ENCODE measurements around the gene DNAJC24.

DNAJC24 gene

DNA sequence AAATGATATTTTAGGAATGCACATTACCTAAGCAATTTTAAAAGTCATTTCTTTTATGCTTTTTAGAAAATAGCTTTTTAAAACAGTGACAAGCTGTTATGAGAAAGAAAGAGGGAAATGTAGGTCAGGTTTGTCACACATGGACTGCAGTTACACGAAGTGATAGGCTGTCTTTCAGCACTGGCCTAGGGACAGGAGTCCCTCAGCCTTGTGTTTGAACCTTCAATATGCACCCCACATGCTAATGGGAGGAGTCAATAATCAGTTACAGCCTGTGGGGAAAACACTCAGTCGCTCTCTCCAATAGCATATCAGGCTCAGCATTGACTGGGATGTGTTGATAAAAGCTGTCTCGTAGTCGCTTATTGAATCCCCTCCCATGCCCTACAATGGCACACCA, 45.8 kb downstream of the DNAJC24 start:
- DNase-seq (ENCODE audit: low spot score), result no peak

DNA sequence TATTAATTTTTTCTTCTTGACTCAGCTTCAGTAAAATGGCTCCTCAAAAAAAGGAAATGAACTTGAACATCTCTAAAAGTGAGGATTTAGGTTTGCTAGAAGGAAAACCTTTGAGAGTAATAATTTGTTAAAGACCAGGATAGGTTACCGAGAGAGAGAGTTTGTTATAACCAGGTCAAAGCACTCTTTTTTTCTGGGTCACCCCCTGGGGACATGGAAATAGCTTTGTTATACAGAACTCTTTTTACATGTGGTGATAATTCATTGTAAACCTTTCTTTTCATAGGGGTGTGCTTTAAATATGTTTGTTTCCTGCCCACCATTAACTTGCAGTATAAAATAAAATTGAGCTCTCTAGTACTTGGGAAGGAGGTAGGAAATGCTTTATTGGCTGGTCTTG, 47.7 kb downstream of the DNAJC24 start:
- no peak for DNase-seq (ENCODE audit: low spot score)

DNA sequence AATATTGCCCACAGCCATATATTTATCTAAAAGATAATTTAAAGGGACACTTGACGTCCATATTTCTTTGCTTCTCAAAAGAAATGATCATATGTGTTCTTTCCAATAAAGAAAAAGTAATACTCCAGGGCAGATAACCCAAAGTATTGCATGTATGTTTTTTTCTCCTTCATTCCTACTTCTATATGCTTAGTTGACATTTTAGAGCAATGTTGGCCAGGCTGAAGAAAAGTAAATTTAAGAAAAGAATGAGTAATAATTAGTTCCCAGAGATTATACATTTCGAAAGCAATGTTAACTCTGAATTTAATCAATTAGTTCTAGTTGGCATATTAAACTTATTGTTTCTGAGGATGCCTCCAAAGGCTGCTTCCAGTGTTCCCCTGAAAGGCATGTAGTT, 48.2 kb downstream of the DNAJC24 start:
- no peak for DNase-seq (ENCODE audit: low spot score)

DNA sequence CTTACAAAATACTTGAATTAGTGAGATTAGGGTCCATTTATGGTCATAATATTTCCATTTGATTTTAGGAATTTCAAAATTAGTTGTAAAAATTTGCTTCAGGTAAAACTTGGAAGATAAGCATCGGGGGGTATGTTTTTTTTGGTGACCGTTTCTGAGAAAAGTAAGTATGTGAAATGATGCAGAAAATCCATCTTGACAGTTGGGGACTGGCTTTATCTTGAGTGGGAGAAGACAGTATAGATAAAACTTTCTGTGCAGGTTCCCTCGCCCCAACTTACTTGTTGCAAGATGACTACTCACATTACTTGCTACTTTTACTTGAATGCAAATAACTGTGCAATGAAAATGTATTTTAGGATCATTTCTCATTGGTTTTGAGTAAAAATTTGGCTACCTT, 49.5 kb downstream of the DNAJC24 start:
- no peak for DNase-seq (ENCODE audit: low spot score)

DNA sequence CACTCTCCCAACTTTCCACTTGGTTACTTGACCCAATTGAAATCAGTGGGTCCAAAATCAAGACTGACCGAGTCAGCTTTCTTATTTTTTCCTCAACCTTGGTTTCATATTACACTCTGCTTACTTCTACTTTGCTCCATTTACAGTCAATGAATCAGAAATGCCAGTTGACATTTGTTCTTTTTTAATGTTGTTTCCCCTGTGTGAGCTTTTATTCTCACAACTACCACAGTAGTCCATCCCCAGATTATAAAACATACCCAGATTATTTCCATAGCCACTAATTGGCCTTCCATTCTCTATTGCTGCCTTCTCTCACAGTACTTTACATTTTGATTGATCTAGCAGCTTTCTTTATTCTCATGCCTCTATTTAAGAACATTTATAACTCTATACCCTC, 50.0 kb downstream of the DNAJC24 start:
- no peak for DNase-seq (ENCODE audit: low spot score)

DNA sequence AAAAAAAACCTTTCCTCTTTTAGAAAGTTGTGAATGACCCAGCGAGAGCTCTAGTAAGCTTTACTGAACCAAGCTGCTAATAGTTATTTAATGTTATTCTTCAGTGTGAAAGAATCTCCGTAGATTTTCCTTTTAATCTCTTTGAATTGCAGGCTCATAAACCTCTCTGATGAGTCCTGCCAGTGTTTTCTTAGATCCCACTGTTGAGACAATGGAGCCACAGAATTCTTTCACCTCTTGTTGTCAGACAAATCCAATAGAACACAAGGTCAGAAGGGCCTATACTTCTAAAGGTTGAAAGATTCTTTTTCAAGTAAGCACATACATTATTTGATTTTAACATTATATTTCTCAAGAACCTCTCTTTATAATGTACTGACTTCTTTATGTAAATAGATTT, 52.2 kb downstream of the DNAJC24 start:
- DNase-seq (ENCODE audit: low spot score), result no peak

DNA sequence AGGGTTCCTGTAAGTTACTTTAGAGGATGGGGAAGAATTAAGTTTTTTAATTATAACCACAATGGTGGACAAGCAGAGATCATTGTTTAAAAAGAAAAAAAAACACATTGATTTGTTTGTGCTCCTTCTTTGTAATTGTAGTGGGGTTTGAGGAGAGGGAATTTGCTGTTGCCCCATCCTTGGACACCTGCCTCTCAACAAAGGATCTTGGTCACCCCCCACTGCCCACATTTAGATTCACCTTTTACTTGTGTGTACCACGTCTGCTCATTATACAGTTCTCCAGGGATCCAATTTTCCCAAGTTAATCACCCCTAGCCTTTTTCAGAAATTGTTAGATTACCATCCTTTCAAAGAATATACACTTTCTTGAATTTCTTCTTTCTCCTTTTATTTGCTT, 53.0 kb downstream of the DNAJC24 start:
- no peak for DNase-seq (ENCODE audit: low spot score)

DNA sequence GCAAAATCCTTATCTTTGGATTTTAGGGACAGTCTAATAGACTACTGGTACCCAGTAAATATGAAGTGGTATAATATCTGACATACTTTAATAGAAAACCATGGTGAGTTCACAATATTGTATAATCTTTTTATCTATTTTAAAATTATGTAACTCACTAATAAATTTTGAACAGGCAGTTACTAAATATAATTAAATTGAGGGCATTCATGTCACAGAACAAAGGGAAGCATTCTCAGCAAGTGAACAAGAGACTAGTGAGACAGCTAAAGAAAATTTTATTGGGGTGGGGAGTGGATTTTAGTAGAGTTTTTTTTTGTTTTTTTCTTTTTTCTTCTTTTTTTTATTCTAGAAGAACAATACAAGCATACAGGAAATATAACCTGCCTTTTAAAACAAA, 55.0 kb downstream of the DNAJC24 start:
- no peak for DNase-seq (ENCODE audit: low spot score)

DNA sequence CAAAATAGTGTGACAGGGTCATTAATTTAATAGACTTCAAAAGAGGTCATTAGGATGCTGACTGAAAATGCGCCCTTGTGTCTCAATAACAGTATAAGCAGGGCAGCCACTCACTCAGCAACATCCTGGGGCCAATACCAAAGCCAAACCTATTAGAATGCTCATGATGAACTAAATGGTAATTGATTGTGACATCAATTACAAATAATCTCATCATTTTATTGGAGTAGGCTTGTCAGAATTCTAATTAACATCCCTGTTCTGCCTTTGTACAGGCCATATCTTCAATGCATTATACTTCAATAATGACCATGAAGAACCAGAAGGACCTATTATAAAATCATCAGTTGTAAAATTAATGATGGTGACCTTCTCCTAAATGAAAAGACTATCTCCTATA, 64.2 kb downstream of the DNAJC24 start:
- no peak for DNase-seq (ENCODE audit: low spot score)

DNA sequence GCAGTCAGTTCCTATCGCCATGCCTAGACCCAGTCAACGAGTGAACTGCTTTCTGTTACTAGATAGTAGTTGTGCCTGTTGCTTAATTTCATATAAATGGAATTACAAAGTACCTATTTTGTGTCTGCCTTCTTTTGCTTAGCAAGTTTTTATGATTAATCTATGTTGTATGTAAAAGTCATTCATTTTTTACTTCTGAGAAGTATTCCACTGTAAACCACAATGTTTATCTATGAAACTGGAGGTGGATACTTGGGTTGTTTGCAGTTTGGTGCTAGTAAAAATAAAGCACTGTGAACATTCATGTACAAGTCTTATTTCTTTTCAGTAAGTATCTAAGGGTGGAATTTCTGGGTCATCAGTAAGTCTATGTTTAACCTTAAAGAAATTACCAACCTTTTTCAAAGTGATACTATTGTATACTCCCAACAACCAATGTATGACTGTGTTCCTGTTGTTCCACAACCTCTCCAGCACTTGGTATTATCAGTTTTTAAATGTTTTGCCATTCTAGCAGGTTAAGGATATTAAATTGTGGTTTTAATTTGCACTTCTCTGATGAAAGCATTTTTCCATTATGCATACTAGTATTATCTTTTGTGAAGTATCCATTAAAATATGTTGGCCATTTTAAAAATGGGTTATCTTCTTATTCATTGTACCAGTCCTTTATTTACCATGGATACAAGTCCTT, 68.2 kb downstream of the DNAJC24 start:
- no peak for DNase-seq (ENCODE audit: low spot score)

DNA sequence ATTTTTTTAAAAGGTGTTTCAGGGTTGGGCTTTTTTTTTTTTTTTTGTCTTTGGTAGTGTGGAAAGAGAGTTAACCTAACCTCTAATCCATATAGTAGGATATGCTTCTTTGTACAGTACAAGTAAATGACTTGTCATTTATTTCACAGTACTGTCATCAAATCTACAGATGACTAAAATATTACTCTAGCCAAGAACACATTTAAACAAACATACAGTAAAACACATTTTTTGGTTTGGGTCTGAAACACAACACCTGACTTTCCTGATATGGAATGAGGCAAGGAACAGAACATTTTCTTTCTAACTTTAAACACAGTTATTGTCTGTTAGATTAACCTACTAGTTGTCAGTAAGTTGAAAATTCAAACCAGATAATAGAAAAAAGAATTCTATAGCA, 71.6 kb downstream of the DNAJC24 start:
- DNase-seq (ENCODE audit: low spot score), result no peak

DNA sequence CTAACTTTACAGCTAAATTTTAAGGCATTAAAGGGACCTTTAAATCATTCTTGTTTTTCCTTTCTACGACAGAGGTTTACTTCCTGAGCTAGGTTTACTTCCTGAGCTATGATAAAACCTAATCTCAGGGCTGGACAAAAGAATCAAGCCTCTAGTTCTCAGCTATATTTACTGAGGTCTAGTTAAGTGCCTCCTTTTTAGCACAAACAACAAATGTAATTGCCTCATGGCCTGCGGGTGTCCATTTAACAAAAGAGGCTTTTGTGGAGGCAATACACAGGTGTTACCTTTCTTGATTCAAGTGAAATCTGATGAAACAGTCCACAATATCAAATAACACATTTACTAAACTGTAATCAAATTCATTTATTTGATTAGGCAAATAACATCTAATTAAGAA, 72.4 kb downstream of the DNAJC24 start:
- DNase-seq (ENCODE audit: low spot score), result no peak

DNA sequence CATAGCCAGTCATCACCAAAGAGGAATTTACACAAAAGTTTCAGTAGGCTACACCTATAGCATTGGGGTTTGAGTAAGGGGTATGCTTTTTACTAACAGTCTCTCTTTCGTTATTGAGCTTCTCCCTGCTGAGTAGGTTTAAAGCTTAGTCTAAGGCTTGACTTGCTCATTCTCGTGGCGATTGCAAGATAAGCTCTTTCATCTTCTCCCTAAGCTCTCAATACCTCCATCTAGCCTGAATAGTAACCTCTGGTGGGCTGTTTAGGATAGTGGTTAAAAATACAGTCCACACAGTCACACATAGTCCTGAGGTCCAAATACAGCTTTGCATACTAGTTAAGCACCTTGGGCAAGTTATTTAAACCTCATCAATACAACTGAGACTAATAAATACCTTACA, 74.1 kb downstream of the DNAJC24 start:
- DNase-seq (ENCODE audit: low spot score), result no peak

DNA sequence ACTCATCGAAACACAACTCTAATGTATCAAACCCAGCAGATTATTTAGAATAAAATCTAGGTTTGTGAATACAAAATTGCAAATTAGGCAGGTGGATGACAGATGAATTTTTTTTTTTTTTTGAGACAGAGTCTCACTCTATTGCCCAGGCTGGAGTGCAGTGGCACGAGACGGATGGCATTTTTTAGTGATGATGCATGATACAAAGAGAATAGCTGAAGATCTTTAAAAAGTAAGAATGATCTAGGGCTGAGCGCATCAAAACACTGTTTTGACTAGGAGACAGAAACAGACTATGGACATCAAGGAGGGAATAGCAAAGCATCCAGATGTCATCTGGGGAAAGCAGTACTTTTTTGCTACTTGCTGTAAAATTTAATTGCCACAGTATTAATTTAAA, 76.0 kb downstream of the DNAJC24 start:
- DNase-seq (ENCODE audit: low spot score), result no peak

DNA sequence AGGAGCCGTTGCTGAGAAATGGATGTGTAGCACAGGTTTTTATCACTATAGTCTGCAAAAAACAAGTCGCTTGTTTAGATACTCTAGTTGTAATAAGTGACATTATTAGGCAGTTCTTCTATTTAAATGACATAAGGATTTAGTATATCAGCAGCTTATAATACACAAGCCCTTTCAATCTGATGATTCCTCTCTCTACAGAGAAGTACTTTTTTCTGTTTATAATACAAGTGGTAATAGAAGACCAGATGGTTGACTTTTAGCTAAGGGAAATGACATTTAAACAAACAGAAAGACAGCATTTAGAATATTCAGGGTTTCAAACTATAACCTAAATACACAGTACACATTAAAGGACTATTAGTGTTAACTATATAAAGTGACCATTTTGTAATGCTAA, 79.4 kb downstream of the DNAJC24 start:
- DNase-seq (ENCODE audit: low spot score), result no peak

DNA sequence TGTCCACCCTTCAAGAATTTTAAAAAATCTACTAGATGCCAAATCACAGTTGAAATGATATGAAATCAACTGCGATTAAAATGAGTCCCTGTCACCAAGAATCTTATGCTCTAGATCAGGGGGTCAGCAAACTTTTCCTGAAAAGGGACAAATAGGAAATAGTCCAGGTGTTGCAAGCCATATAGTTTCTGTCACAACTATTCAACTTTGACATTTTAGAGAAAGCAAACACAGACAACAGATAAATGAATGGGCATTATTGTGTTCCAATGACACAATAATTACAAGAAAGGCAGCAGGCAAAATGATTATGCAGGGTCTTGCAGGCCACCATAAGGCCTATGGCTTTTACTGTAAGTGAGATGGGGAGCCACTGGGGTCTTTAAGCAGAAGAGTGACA, 81.2 kb downstream of the DNAJC24 start:
- no peak for DNase-seq (ENCODE audit: low spot score)

DNA sequence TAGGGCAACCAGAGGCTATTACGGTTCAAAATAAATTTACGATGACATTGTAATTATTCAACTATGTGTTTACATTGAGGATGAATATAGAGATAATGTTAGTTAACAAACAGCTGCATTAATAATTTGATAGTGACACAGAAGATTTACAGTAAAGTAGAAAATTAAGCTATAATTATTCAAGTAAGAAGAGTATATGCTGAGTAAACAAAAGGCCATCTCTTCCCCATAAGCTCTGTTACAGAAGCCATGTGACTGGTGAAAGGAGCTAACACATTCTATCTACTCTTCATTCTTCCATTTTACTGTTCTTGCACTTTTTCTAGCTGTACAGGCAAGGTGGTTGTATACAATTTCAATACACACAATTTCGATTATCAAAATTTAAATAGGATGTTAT, 85.5 kb downstream of the DNAJC24 start:
- DNase-seq (ENCODE audit: low spot score), result no peak

DNA sequence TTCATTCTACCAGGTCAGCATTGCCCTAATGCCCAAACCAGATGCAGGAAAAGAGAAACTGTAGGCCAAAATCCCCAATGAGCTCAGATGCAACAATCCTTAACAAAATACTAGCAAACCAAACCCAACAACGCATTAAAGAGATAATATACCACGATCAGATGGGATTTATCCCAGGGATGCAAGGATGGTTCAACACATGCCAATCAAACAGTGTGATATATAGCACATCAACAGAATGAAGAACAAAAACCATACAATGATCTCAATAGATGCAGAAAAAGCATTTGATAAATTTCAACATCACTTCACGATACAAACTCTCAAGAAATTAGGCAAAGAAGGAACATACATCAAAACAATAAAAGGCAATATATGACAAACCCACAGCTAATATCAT, 94.8 kb downstream of the DNAJC24 start:
- DNase-seq (ENCODE audit: low spot score), result no peak

DNA sequence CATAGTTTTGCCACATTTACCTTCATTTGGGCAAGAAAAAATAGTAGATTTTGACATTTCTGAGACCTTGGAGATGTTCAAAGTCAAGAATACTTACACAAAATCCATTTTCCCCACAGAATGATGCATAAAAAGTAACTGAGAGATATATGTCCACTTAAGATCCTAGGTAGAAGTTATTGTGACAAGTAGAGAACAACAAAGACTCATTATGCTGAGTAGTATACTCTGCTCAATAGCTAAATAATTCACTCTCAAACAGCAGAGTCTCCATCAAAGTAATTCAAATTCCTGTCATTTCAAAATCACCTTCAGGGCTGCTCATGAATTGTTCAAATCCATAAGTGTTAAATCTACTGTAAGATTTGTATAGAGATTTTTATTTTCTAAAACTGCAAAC, 104.4 kb downstream of the DNAJC24 start:
- no peak for DNase-seq (ENCODE audit: low spot score)

DNA sequence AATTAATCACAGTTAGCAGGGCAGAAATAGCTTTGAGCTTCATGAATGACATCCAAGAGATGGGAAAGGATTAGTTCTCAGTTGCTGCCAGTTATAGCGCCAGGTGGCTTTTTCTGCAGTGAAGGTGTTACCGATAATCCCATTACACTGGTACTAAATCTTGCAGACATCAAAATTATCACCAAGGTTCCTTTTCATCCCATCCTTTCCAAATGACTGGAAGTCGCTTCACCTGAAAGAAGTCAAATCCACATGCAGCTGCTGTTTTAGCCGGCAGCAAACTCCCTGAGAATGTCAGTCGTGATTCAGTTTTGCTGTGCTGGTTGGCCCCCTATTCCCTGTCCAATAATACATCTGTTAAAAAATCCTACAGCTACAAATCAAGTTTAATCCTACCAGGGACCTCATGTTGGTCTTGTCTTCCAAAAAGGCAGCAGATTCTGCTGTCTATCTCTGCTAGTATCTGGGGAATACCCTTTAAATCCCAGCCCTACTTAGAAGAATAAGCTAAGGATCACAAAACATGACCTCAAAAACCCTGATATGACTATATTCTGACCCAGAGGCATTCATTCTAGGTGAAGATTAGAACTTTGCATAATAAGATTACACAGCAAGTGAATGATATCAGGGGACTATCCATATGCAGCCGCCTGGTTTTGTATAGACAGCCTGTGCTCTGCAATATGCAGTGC, 108.0 kb downstream of the DNAJC24 start:
- DNase-seq (ENCODE audit: low spot score), result no peak

DNA sequence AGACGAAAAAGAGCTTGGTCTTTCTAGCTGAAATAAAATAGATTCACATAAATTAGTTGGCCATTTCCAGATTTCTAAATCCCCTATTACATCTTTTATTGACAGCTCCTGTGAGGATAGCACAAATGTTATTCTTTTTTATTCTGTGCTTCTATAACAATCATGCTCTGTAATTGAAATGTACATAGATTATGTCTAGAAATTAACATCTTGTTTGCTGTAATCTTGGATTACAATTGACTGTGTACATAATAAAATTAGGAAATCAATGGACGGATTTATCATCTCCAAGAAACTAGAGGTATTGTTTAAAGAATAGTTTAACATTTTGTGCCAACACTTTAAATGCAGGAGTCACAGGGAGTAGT, 108.5 kb downstream of the DNAJC24 start:
- DNase-seq (ENCODE audit: low spot score), result no peak

DNA sequence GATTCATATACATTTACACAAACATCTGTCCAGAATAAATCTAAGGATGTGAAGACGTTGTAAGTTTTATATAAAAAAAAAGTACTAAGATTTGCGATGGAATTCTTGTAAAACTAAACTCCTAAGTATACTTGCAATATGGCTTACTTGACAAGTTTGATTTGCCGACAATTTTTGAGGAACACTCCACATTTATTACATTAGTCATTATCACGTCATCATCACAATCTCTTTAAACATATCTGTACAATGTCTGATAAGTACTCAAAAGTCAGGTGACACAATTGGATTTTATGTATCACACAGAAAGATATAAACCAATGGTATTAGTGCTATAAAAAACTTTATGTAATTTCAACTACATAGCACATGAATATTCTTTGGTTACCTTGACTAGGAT, 109.4 kb downstream of the DNAJC24 start:
- no peak for DNase-seq (ENCODE audit: low spot score)

DNA sequence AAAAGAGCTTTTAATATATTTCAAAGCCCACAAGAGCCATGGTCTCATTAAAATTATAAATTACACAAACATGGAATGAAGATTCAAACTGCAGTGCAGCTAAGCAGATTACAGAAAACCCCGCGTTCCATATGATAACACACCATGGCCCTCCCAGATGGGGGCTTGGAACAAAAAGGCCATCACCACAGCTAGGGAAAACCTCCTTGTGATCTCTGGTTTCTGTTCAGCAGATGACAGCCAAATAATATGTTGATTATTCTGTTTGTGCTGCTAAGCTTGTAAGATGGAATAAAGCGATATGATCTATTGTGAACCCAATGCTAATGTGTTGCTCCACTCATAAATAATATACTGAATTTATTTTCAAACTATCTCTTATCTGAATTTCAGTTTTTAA, 111.3 kb downstream of the DNAJC24 start:
- DNase-seq (ENCODE audit: low spot score), result no peak
